Kidney epithelial cell (primary cell): ENCODE measurements around the gene SFXN3. TPM values are rescaled to one million over a fixed set of nuclear protein-coding genes. Genes with fewer than 3 reads are reported as not detected.
A peak's percentile ranks its signal among the peaks of the same experiment; 100 is the strongest.
"Not testable (repeated sequence)": the region's sequence is repeated elsewhere in the genome, so short reads cannot be mapped to it uniquely, and the experiment has no call there.

ENCODE experiments used
- DNase-seq: peaks from one replicate; pipeline ENCODE4 v3.0.0-alpha.2; 2010; ENCODE audit warnings: low read depth
- H3K27me3 ChIP-seq: 2 replicates; pipeline ENCODE4 v1.6.0; 2011; ENCODE audit warnings: low read length; ENCODE audit not compliant: control insufficient read depth, insufficient read depth
- H3K36me3 ChIP-seq: 2 replicates; pipeline ENCODE4 v1.5.1; 2011; ENCODE audit warnings: low read length; ENCODE audit not compliant: control insufficient read depth, insufficient read depth
- H3K4me3 ChIP-seq: 2 replicates; pipeline ENCODE4 v1.5.1; 2011; ENCODE audit warnings: low read depth, mild to moderate bottlenecking, control low read depth, low read length
- CTCF ChIP-seq: IDR thresholded peaks from 2 replicates; pipeline ENCODE4 v1.5.1; 2011; ENCODE audit warnings: mild to moderate bottlenecking, moderate library complexity, low read length, control low read depth, inconsistent platforms; ENCODE audit not compliant: insufficient read depth, poor library complexity, severe bottlenecking
- total RNA-seq: library from RNA; depleted of rRNA; stranded (reverse); fragments of >200 nt; gene quantifications from 2 replicates; pipeline ENCODE4 v1.2.3, GENCODE V29; 2015

The SFXN3 gene
- total RNA-seq, 1 donor from 2014 or later: 59.4 TPM

GRCh38 chr10:101029520-101030295 lies 1.3 kb upstream of the SFXN3 start:
- no peak for DNase-seq
- Histone ChIP-seq H3K36me3 (no peaks in the 10 kb centered on the region), H3K4me3 (no peak overlapping the region), H3K27me3 (no peaks in the 10 kb centered on the region)
- peak; percentile 24 for TF ChIP-seq CTCF

- Histone ChIP-seq H3K4me3 (peak overlapping the region; percentile 71), H3K27me3 (no peaks in the 10 kb centered on the region), H3K36me3 (no peaks in the 10 kb centered on the region)
- no peak for DNase-seq
- no peak for TF ChIP-seq CTCF
These were observed 422 bp upstream of the SFXN3 start for GRCh38 chr10:101030496-101031127.

- no peak for DNase-seq
- Histone ChIP-seq H3K36me3 (no peaks in the 10 kb centered on the region), H3K4me3 (peak overlapping the region; percentile 71), H3K27me3 (no peaks in the 10 kb centered on the region)
- no peak for TF ChIP-seq CTCF
These were observed 982 bp downstream of the SFXN3 start for GRCh38 chr10:101031796-101032636.

GRCh38 chr10:101032637-101033224 lies 1.7 kb downstream of the SFXN3 start:
- DNase-seq: peak; percentile 70
- Histone ChIP-seq H3K36me3 (peaks cover 1% of the 10 kb centered on the region), H3K27me3 (no peaks in the 10 kb centered on the region), H3K4me3 (peak overlapping the region; percentile 71)
- TF ChIP-seq CTCF: no peak

GRCh38 chr10:101033276-101033675 lies 2.2 kb downstream of the SFXN3 start:
- no peak for TF ChIP-seq CTCF
- Histone ChIP-seq H3K36me3 (peaks cover 1% of the 10 kb centered on the region), H3K4me3 (peak overlapping the region; percentile 71), H3K27me3 (no peaks in the 10 kb centered on the region)
- no peak for DNase-seq

- not testable (repeated sequence) for DNase-seq, H3K4me3 ChIP-seq, H3K36me3 ChIP-seq, H3K27me3 ChIP-seq
These were observed 3.4 kb downstream of the SFXN3 start for GRCh38 chr10:101034404-101034803.
